Progenitor cell of endocrine pancreas (in vitro differentiated cells): Measurements from ENCODE around the gene TFIP11. TPM values are rescaled to one million over a fixed set of nuclear protein-coding genes. Genes with fewer than 3 reads are reported as not detected.
A peak's percentile ranks its signal among the peaks of the same experiment; 100 is the strongest.

Experiments used
- DNase-seq: peaks from one replicate; pipeline ENCODE4 v3.0.0; 2021; ENCODE audit warnings: low spot score; ENCODE audit not compliant: unreplicated experiment
- H3K27ac Mint-ChIP-seq: 2 replicates; pipeline ENCODE4 v1.8.0; 2021; ENCODE audit warnings: mild to moderate bottlenecking, moderate library complexity, mixed read lengths
- H3K27me3 Mint-ChIP-seq: 2 replicates; pipeline ENCODE4 v1.8.0; 2021; ENCODE audit warnings: mixed read lengths
- H3K36me3 Mint-ChIP-seq: 2 replicates; pipeline ENCODE4 v1.8.0; 2022; ENCODE audit warnings: mixed read lengths; ENCODE audit not compliant: insufficient read depth
- H3K4me1 Mint-ChIP-seq: 2 replicates; pipeline ENCODE4 v1.8.0; 2021; ENCODE audit warnings: low read depth, mixed read lengths
- H3K4me3 Mint-ChIP-seq: 2 replicates; pipeline ENCODE4 v1.8.0; 2021; ENCODE audit warnings: low read depth, mild to moderate bottlenecking, moderate library complexity, mixed read lengths
- H3K9me3 Mint-ChIP-seq: 2 replicates; pipeline ENCODE4 v1.8.0; 2021; ENCODE audit warnings: low read depth, mixed read lengths
- CTCF ChIP-seq: fragments of 200-600 bp; sonication (generic); IDR thresholded peaks from one replicate; pipeline ENCODE4 v1.5.0; 2021; ENCODE audit warnings: antibody characterized with exemption, mild to moderate bottlenecking; ENCODE audit not compliant: unreplicated experiment
- total RNA-seq: library from RNA; stranded (reverse); gene quantifications from 2 replicates; pipeline ENCODE4 v1.2.1, GENCODE V29; 2021

Gene TFIP11
- total RNA-seq, 1 donor from 2014 or later: 36.4 TPM

- H3K9me3 Mint-ChIP-seq: no peaks in the 10 kb centered on the region
- no peaks in the 10 kb centered on the region for H3K4me1 Mint-ChIP-seq
- no peak for DNase-seq
- TF ChIP-seq CTCF: no peak
- peaks cover 7% of the 10 kb centered on the region for H3K36me3 Mint-ChIP-seq
- H3K27ac Mint-ChIP-seq: no peak overlapping the region
- H3K4me3 Mint-ChIP-seq: no peak overlapping the region
- no peaks in the 10 kb centered on the region for H3K27me3 Mint-ChIP-seq
Measured at GRCh38 chr22:26460202-26460601, 52.1 kb downstream of the TFIP11 start.

GRCh38 chr22:26457661-26458272, 54.5 kb downstream of the TFIP11 start:
- no peak overlapping the region for H3K4me3 Mint-ChIP-seq
- no peak for TF ChIP-seq CTCF
- no peaks in the 10 kb centered on the region for H3K9me3 Mint-ChIP-seq
- peaks cover 8% of the 10 kb centered on the region for H3K36me3 Mint-ChIP-seq
- peak overlapping the region; percentile 52 for H3K27ac Mint-ChIP-seq
- DNase-seq: no peak
- no peaks in the 10 kb centered on the region for H3K27me3 Mint-ChIP-seq
- H3K4me1 Mint-ChIP-seq: no peaks in the 10 kb centered on the region

GRCh38 chr22:26453812-26454500, 58.3 kb downstream of the TFIP11 start:
- Mint-ChIP-seq H3K9me3 (no peaks in the 10 kb centered on the region), H3K36me3 (peaks cover 11% of the 10 kb centered on the region), H3K27ac (no peak overlapping the region)

GRCh38 chr22:26453216-26453615, 59.1 kb downstream of the TFIP11 start:
- H3K27ac Mint-ChIP-seq: no peak overlapping the region
- no peak for TF ChIP-seq CTCF
- H3K36me3 Mint-ChIP-seq: peaks cover 11% of the 10 kb centered on the region
- H3K27me3 Mint-ChIP-seq: no peaks in the 10 kb centered on the region
- H3K4me1 Mint-ChIP-seq: no peaks in the 10 kb centered on the region
- no peak overlapping the region for H3K4me3 Mint-ChIP-seq
- H3K9me3 Mint-ChIP-seq: no peaks in the 10 kb centered on the region
- no peak for DNase-seq

More at GRCh38 chr22:26453812-26454500, 58.3 kb downstream of the TFIP11 start:
- Mint-ChIP-seq H3K4me3 (no peak overlapping the region), H3K4me1 (no peaks in the 10 kb centered on the region), H3K27me3 (no peaks in the 10 kb centered on the region)
- no peak for TF ChIP-seq CTCF
- DNase-seq: no peak

GRCh38 chr22:26452236-26453016, 59.8 kb downstream of the TFIP11 start:
- DNase-seq: no peak
- no peak overlapping the region for H3K4me3 Mint-ChIP-seq
- H3K9me3 Mint-ChIP-seq: no peaks in the 10 kb centered on the region
- H3K4me1 Mint-ChIP-seq: no peaks in the 10 kb centered on the region
- H3K36me3 Mint-ChIP-seq: peaks cover 11% of the 10 kb centered on the region
- no peaks in the 10 kb centered on the region for H3K27me3 Mint-ChIP-seq
- TF ChIP-seq CTCF: no peak
- H3K27ac Mint-ChIP-seq: no peak overlapping the region
